PC-3 (cell line): ENCODE measurements around the gene FBXO31.

Experiments
- EZH2 ChIP-seq: fragments of 300-600 bp; sonication (generic); IDR thresholded peaks from one replicate; pipeline ENCODE4 v1.6.1; 2017; ENCODE audit warnings: antibody characterized with exemption, mild to moderate bottlenecking, low read length; ENCODE audit not compliant: unreplicated experiment
- EZH2phosphoT487 ChIP-seq: fragments of 300-600 bp; sonication (generic); IDR thresholded peaks from 2 replicates; pipeline ENCODE4 v1.6.1; 2018; ENCODE audit warnings: mild to moderate bottlenecking, antibody characterized with exemption, low read length, borderline replicate concordance
- TF ChIP-seq, protein P1 (sequence below): fragments of 300-600 bp; sonication (generic); conservative IDR thresholded peaks from 2 replicates; pipeline ENCODE4 v1.5.1; 2017; ENCODE audit warnings: antibody characterized with exemption, low read depth, mild to moderate bottlenecking, low read length

DNA sequence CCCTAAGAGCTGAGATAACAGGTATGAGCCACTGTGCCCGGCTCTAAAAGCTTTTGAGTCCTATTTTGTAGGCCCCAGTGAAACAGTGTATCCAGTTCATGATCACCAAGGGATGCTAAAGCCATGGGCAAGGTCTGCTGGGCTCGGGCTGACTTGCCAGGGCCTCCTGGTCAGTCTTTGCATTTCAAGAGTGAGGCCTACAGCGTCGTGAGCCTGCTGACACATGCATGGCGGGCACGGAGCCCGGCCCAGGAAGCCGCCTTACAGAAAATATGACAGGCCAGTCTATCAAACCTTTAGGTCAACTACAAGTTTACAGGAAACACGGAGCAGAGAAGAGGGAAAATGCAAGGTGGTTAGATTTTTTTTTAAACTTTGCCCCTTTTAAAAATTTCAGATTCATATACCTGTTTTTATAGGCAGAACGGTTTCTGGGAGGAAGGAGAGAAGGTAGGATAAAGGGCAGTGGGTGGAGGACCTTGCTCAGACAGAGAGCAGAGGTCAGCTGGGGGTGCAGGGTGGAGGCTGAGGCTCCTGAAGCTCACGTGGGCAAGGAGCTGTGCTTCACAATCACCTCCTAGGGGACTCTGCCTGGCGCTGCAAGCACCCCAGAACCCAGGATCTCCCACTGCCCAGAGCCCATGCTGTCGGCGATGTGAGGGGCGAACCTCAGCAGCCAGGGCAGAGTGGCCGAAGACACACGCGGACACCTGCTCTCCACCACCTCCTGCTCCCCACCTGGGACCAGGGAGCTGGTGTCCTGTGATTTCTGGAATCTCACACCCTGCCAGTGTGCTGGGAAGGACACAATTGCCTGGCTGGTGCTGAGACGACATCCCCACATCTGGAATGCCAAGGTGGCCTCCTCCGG lies 87.7 kb downstream of the FBXO31 start:
- TF ChIP-seq, protein P1, sequence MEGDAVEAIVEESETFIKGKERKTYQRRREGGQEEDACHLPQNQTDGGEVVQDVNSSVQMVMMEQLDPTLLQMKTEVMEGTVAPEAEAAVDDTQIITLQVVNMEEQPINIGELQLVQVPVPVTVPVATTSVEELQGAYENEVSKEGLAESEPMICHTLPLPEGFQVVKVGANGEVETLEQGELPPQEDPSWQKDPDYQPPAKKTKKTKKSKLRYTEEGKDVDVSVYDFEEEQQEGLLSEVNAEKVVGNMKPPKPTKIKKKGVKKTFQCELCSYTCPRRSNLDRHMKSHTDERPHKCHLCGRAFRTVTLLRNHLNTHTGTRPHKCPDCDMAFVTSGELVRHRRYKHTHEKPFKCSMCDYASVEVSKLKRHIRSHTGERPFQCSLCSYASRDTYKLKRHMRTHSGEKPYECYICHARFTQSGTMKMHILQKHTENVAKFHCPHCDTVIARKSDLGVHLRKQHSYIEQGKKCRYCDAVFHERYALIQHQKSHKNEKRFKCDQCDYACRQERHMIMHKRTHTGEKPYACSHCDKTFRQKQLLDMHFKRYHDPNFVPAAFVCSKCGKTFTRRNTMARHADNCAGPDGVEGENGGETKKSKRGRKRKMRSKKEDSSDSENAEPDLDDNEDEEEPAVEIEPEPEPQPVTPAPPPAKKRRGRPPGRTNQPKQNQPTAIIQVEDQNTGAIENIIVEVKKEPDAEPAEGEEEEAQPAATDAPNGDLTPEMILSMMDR, result no peak
- TF ChIP-seq EZH2 (no peak), EZH2phosphoT487 (no peak)
